Breast epithelium (tissue), 4 donors: ENCODE data around the gene BPIFB3. TPM values are rescaled to one million over a fixed set of nuclear protein-coding genes. Genes with fewer than 3 reads are reported as not detected.

ENCODE experiments used
- DNase-seq, 2 donors: peaks; one replicate each; pipeline ENCODE4 v3.0.0-alpha.2; 2019; ENCODE audit warnings: low spot score in 2 of 2
- H3K27ac ChIP-seq, 2 donors: fragments of 200-600 bp; sonication (generic) in 1 of 2; one replicate each; pipeline ENCODE4 v1.5.1; 2016 to 2019; ENCODE audit warnings: mild to moderate bottlenecking in 1 of 2
- H3K27me3 ChIP-seq, 2 donors: fragments of 200-600 bp; sonication (generic) in 1 of 2; one replicate each; pipeline versions ENCODE4 v1.5.1 to v1.6.0; 2017 to 2019; ENCODE audit warnings: control low read depth in 1 of 2, mild to moderate bottlenecking in 1 of 2
- H3K36me3 ChIP-seq: fragments of 200-600 bp; one replicate; pipeline ENCODE4 v1.5.1; 2019
- H3K4me1 ChIP-seq, 2 donors: fragments of 200-600 bp; sonication (generic); one replicate each; pipeline ENCODE4 v1.5.1; 2016 to 2019; ENCODE audit warnings: control low read depth in 1 of 2
- H3K4me3 ChIP-seq, 3 donors: fragments of 200-600 bp; sonication (generic); 1 replicate in 2 of 3; 2 replicates in 1 of 3; pipeline ENCODE4 v1.5.1; 2016 to 2019; ENCODE audit warnings: mild to moderate bottlenecking in 3 of 3, moderate library complexity in 2 of 3
- H3K9me3 ChIP-seq, 2 donors: fragments of 200-600 bp; sonication (generic) in 1 of 2; one replicate each; pipeline ENCODE4 v1.5.1; 2016 to 2019; ENCODE audit warnings: control low read depth in 1 of 2
- CTCF ChIP-seq, 3 donors: fragments of 450-650 bp; IDR thresholded peaks; one replicate each; pipeline ENCODE4 v1.5.1; 2016 to 2017; ENCODE audit warnings: antibody characterized with exemption in 3 of 3, mild to moderate bottlenecking in 3 of 3, moderate library complexity in 3 of 3
- POLR2A ChIP-seq: fragments of 450-650 bp; IDR thresholded peaks from one replicate; pipeline ENCODE4 v1.6.1; 2016; ENCODE audit warnings: antibody characterized with exemption, mild to moderate bottlenecking, moderate library complexity
- POLR2AphosphoS5 ChIP-seq, 3 donors: sonication (generic); formaldehyde crosslinking; IDR thresholded peaks; one replicate each; pipeline ENCODE4 v1.6.1; 2017; ENCODE audit warnings: antibody characterized with exemption in 3 of 3
- intact Hi-C: fragments of 100-400 bp; cut with DNase I; formaldehyde crosslinking; loops from one replicate; pipeline ENCODE4 v1.15.1; 2023; ENCODE audit warnings: low total_unique reads
- total RNA-seq, 3 donors: library from RNA; depleted of rRNA; stranded (reverse); fragments of >200 nt; gene quantifications; one replicate each; pipeline ENCODE4 v1.1.0, GENCODE V29; 2016

The BPIFB3 gene
- total RNA-seq, 3 donors from 2014 or later = not detected

- intact Hi-C loops = no loop called here
- TF ChIP-seq CTCF (IDR thresholded peaks at IDR 0.05) (no peak), POLR2A (no peak), POLR2AphosphoS5 (IDR thresholded peaks at IDR 0.05) (no peak)
These were observed 55.0 kb downstream of the BPIFB3 start for GRCh38 chr20:33108661-33109060.

GRCh38 chr20:33110147-33110825 lies 56.6 kb downstream of the BPIFB3 start:
- no peak for TF ChIP-seq CTCF (IDR thresholded peaks at IDR 0.05)
- no peak for TF ChIP-seq POLR2AphosphoS5 (IDR thresholded peaks at IDR 0.05)
- no peak overlapping the region for H3K27ac ChIP-seq
- intact Hi-C loops = loop anchor here (10.0 kb wide), 1 partner anchor 335 kb away; no protein-coding TSS in a partner anchor
- H3K4me3 ChIP-seq = no peak overlapping the region
- H3K27me3 ChIP-seq = no peaks in the 10 kb centered on the region
- H3K4me1 ChIP-seq = no peaks in the 10 kb centered on the region
- H3K36me3 ChIP-seq = no peaks in the 10 kb centered on the region
- H3K9me3 ChIP-seq = no peaks in the 10 kb centered on the region
- no peak for DNase-seq

More at GRCh38 chr20:33108661-33109060, 55.0 kb downstream of the BPIFB3 start:
- Histone ChIP-seq H3K27me3 (no peaks in the 10 kb centered on the region), H3K9me3 (no peaks in the 10 kb centered on the region), H3K36me3 (no peaks in the 10 kb centered on the region), H3K4me3 (no peak overlapping the region), H3K27ac (no peak overlapping the region), H3K4me1 (no peaks in the 10 kb centered on the region)
- no peak for DNase-seq

- no peaks in the 10 kb centered on the region for H3K27me3 ChIP-seq
- H3K4me1 ChIP-seq = no peaks in the 10 kb centered on the region
- no peak overlapping the region for H3K4me3 ChIP-seq
- no peak overlapping the region for H3K27ac ChIP-seq
- TF ChIP-seq CTCF (IDR thresholded peaks at IDR 0.05) (no peak), POLR2A (no peak), POLR2AphosphoS5 (IDR thresholded peaks at IDR 0.05) (no peak)
- H3K36me3 ChIP-seq = no peaks in the 10 kb centered on the region
- intact Hi-C loops = loop anchor here (10.0 kb wide), 1 partner anchor 337 kb away; no protein-coding TSS in a partner anchor
- no peaks in the 10 kb centered on the region for H3K9me3 ChIP-seq
- DNase-seq = no peak
These were observed 57.6 kb downstream of the BPIFB3 start for GRCh38 chr20:33111306-33111705.

GRCh38 chr20:33112547-33113386 lies 59.1 kb downstream of the BPIFB3 start:
- no peaks in the 10 kb centered on the region for H3K4me1 ChIP-seq
- H3K4me3 ChIP-seq = no peak overlapping the region
- no peaks in the 10 kb centered on the region for H3K36me3 ChIP-seq
- TF ChIP-seq CTCF (IDR thresholded peaks at IDR 0.05) = no peak
- no peak for TF ChIP-seq POLR2AphosphoS5 (IDR thresholded peaks at IDR 0.05)
- no peak for TF ChIP-seq POLR2A
- H3K27ac ChIP-seq = no peak overlapping the region
- no peaks in the 10 kb centered on the region for H3K9me3 ChIP-seq
- intact Hi-C loops = loop anchor here (10.0 kb wide), 1 partner anchor 338 kb away; no protein-coding TSS in a partner anchor
- no peak for DNase-seq
- H3K27me3 ChIP-seq = no peaks in the 10 kb centered on the region
